ENCODE results near the gene SIAH1.

DNA sequence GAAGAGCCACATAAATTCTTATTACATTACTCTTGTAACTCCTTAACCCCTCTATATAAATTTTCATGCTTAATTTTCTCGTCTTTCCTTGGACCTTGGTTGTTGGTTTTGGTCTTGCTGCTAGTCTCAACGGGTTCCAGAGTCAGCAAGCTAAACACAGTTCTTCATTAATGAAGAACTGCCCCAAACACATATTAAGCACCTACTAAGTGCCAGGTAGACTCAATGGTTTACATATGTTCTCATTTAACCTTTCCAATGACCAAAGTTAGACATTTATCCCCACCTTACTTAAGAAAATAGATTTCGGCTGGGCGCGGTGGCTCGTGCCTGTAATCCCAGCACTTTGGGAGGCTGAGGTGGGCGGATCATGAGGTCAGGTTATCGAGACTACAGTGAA lies 15.0 kb downstream of the SIAH1 start:
- TF ChIP-seq, protein P1, sequence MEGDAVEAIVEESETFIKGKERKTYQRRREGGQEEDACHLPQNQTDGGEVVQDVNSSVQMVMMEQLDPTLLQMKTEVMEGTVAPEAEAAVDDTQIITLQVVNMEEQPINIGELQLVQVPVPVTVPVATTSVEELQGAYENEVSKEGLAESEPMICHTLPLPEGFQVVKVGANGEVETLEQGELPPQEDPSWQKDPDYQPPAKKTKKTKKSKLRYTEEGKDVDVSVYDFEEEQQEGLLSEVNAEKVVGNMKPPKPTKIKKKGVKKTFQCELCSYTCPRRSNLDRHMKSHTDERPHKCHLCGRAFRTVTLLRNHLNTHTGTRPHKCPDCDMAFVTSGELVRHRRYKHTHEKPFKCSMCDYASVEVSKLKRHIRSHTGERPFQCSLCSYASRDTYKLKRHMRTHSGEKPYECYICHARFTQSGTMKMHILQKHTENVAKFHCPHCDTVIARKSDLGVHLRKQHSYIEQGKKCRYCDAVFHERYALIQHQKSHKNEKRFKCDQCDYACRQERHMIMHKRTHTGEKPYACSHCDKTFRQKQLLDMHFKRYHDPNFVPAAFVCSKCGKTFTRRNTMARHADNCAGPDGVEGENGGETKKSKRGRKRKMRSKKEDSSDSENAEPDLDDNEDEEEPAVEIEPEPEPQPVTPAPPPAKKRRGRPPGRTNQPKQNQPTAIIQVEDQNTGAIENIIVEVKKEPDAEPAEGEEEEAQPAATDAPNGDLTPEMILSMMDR (IDR thresholded peaks at IDR 0.05; ENCODE audit: insufficient read depth, low read depth, low read length) = no peak
- no peak for TF ChIP-seq EZH2 (IDR thresholded peaks at IDR 0.05; ENCODE audit: insufficient read depth, low read length)
